HG03039 (cell line): Measurements from ENCODE around the gene TMEM81.

ENCODE experiments used
- ATAC-seq: cut with Tn5 transposase; IDR thresholded peaks from one replicate; pipeline ENCODE4 v1.9.1; 2021; ENCODE audit warnings: mild to moderate bottlenecking, moderate library complexity; ENCODE audit not compliant: unreplicated experiment

Gene TMEM81, protein sequence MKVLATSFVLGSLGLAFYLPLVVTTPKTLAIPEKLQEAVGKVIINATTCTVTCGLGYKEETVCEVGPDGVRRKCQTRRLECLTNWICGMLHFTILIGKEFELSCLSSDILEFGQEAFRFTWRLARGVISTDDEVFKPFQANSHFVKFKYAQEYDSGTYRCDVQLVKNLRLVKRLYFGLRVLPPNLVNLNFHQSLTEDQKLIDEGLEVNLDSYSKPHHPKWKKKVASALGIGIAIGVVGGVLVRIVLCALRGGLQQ

DNA sequence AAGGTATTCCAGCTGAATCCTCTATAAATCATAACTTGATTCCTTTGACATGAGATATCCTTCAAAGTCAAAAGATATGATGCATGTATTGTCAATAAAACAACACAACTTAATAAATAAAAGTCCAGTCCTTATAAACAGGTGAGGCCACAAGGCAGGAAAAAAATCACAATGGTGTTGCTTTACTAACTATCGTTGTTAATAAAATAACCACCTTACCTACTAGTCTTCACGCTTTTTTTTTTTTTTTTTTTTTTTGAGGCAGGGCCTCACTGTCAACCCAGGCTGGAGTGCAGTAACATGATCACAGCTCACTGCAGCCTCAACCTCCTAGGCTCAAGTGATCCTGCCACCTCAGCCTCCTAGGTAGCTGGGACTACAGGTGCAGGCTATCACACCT lies at the start of gene TMEM81:
Gene TMEM81 (minus strand): TSS at position 101 of the 400 bp plus-strand sequence. CDS start 140 bp downstream, outside the sequence.
- no peak for ATAC-seq

DNA sequence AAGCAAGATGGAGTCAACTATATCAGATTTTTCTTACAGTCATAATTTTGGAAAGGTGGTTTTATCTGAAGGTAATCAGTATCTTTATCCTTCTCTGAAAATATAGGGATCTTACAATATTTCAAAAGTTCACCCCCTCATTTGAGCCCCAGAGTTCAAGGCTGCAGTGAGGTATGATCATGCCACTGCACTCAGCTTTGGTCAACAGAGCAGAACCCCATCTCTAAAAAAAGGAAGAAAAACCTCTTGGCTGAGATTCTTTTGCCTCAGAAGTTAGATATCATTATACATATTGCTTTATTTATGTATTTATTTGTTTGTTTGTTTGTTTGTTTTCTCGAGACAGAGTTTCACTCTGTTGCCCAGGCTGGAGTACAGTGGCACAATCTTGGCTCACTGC lies 49.0 kb upstream of the TMEM81 start:
- ATAC-seq, result no peak

DNA sequence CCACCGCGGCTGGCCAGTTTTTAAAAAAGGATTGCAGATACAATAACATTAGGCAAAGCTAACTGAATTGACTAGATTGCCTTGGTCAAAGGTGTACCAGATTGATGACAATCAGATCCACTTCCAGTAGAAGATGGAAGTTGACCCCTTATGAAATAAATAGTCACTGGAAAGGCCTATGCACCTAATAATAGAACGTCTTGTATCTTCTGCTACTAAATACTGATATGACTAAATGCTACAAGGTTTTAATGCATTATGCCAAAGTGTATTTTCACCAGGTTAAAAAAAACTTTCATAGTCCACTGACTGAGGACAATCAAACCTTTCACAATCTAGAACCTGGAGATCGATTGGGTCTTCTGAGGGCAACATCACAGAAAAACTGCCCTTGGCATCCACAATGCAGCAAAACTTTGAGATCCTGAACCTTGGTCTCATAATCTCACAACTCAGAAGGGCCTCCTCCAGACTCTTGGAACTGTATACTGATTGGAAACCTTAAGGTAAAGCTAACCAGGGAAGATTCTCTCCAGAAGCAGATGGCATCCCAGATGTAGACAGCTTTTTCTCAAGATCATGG lies 45.3 kb upstream of the TMEM81 start:
- ATAC-seq, result no peak

DNA sequence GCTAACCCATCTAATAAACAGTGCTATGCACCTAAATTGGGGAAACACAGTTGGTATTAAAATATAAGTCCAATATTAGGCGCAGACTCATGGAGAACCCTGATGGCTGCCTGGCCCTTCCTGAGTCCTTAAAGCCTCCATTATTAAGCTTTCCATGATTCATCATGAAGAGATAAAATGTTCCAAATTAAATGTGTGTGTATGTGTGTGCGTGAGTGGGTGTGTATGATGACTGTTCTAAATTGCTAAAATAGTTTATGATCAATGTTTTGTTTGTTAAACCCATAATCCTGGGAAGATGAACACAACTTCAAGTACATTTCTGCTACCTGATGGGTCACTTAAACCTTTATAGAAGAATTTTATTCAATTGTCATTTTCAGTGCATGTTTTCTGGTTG lies 43.8 kb upstream of the TMEM81 start:
- no peak for ATAC-seq

DNA sequence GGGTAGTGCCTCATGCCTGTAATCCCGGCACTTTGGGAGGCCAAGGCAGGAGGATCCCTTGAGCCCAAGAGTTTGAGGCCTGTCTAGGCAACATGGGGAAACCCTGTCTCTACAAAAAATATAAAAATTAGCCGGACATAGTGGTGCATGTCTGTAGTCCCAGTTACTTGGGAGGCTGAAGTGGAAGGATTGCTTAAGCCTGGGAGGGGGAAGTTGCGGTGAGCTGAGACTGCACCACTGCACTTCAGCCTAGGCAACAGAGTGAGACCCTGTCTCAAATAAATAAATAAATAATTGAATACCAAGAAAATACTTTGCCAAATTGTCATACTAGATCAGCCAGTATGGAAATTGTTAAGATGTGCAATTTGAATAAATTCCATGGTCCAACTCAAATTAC lies 43.4 kb upstream of the TMEM81 start:
- no peak for ATAC-seq

DNA sequence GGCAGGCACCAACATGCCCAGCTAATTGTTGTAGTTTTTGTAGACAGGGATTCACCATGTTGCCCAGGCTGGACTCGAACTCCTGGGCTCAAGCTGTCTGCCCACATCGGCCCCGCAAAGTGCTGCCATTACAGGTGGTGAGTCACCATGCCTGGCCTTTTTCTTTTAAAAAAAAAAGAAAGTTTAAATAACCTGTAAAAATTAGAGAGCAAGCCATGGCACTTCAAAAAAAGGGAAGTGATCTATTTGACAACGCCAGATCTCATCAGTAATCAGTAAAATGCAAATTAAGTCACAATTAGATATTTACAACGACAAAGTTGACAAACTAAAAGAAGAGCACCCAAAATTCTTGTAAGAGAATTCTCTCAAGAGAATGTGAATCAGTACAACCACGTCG lies 40.5 kb upstream of the TMEM81 start:
- no peak for ATAC-seq

DNA sequence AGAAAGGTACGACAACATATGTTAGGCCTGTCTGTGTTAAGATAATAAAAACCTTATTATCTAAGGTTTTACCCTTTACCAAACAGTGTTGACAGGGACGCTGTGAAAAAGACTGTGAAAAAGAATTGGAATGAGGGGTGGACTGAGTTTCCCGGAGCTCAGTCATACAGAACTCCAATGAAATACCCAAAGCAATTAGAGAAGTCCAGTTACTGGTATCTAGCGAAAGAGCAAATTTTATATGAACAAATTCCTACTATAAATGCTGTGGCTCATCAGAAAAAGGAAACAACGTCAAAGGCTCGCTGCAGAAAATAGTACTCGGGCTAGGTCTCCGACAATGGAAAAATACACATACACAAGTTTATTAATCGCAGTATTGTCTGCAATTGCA lies 38.2 kb upstream of the TMEM81 start:
- peak; percentile 7 for ATAC-seq

DNA sequence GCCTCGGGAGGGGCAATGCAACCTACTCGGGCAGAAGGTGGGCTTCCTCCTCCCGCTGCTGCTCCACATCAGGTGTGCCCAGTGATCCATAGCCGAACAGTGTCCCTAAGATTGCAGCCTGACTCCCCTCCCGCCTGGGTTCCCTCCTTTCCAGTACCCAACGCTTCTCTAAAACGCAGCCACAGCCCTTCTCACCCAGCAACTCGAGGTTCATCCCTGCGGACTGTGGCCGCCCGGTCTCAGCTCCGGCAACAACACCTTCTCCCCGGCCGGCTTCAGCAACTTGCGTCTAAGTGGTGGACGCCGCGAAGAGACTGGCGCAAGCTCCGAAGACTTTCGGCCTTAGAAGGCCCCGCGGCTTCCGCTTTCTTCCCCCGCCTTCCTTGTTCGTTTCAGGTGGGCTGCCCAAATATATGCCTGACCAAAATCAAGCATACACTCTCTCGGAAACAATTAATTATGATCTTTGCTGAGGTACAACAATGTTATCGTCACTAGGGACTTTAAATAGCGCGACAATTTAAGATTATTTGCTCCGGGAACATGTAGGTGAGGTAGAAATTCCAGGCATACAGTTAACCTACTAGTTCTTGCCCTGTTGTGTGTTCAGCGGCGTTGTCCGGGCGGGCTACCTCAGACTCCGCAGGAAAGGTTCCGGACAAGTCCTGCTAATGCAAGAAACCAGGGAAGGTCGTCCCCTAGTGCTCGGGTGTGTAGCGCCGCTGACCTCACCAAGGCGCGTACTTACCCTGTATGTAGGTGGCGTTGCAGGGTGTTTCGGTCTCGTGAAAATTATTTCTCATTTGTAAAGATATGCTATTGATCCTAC lies 37.6 kb upstream of the TMEM81 start, which contains the start of gene RBBP5:
Gene RBBP5 (minus strand): TSS at position 319 of the 829 bp plus-strand sequence. CDS start 105 bp downstream, at position 214.
- ATAC-seq, result peak; percentile 90

DNA sequence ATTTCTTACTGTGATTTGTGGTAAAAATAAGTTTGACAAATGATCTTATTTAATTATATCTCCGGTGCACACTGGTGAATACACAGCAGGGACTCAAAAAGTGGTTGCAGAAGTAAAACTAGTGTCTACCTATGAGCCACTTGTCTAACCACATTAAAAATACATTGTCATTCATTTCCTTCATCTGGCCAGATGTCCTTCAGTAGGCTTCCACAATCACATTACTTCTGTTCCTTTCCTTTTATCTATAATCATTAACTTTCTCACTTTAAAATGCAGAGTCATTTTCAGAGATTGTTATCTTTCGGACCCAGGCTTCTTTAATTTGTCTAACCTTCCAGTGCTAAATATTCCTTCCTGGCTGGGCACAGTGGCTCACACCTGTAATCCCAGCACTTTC lies 34.5 kb upstream of the TMEM81 start:
- no peak for ATAC-seq

DNA sequence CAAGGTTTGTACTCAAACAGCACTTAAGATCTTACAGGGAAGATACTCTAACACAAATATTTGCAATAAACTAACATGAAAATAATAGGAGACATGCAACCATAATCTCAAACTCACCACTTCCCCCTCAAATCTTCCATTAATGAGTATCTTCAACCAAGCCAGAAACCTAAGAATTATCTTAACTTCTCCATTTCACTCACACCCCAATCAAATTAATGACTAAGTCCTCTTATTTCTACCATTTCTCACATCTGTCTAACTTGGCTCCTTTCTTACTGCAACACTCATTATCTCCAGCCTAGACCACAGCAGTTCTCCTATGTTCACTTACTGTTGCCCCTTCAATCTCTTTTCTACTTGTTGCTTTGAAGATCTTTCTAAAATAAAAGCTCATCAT lies 27.1 kb upstream of the TMEM81 start:
- no peak for ATAC-seq

DNA sequence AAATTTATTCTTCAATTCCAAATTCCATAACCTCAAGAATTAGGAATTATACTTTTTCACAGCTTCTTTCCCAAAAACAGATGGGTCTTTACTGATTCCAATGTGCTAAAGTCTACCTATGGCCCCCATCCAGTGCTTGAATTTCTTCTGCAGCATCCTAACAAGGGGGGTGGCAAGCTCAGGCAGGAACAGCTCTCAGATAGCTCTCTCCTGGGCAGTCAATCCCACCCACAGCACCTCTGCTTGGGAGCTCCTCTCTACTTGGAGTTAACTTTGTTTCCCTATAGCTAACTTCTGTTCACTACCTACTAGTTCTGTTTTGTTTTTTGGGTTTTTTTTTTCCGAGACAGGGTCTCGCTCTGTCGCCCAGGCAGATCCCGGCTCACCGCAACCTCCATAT lies 25.5 kb upstream of the TMEM81 start:
- ATAC-seq, result no peak

DNA sequence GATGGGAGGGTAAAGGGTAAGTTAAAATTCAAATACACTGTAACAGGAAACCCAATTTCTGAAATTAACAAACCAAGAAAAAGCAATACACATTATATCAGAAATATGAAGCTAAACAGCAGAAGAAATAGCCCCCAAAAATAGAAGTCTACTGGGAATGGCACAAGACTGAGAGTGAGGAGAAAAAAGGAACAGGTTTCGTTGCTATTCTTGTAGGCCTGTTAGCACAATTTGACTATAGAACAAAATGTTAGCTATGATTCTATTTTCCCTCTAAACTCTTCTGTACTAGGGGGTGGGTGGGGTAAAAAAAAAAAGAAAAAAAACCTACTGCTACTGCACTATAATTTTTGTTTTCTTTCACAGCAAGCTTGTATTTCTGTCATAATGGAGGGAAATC lies 25.0 kb upstream of the TMEM81 start:
- ATAC-seq, result no peak

DNA sequence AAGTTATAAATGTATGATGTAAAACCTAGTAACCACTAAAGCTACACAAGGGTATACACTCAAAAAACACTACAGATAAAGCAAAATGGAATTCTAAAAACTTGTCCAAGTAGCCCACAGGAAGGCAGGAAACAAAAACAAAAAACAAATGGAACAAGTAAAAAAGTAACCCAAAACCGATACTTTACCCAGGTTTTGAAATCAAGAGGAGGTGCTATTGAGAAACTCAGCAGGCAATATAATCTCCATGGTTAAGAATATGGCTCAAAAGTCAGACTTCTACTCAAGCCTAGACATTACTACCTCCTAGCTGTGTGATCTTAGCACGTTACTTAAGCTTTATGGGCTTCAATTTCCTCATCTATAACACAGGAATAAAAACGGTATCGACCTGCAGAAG lies 24.2 kb upstream of the TMEM81 start:
- ATAC-seq, result no peak

DNA sequence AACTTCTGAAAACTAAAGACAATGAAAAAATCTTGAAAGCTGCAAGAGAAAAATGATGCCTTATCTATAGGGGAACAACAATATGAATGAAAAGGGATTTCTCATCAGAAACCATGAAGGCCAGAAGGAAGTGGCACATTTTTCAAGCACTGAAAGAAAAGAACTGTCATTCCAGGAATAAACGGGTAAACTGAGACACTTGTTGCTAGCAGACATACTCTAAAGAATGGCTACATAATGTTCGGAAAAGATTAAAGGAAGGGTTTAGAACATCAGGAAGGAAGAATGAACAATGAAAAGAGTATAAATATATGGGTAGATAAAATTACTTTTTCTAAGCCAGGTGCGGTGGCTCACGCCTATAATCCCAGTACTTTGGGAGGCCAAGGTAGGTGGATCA lies 23.1 kb upstream of the TMEM81 start:
- ATAC-seq, result no peak

DNA sequence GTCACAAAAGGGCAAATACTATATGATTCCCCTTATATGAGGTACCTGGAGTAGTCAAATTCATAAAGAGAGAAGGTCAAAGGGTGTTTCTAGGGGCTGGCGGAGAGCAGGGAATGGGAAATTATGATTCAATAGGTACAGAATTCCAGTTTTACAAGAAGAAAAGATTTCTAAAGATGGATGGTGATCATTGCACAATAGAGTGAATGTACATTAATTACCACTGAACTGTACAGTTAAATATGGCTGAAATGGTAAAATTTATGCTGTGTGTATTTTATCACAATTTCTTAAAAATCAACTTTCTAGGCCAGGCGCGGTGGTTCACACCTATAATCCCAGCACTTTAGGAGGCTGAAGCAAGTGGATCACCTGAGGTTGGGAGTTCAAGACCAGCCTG lies 18.1 kb upstream of the TMEM81 start:
- no peak for ATAC-seq

DNA sequence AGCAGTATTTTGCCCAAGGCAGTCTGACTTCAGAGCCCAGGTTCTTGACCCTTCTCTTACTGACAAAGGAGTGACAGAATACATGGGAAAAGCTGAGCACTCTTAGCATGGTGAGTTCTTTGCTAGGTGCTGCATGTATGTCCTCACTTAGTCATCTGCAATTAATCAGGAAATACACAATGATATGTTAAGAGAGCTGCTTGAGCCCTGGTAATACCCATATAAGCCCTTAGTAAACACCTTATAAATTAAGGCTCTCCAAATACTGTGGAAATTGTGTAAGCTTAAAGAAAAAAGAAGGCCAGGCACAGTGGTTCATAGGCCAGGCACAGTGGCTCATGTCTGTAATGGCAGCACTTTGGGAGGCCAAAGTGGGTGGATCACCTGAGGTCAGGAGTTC lies 14.0 kb upstream of the TMEM81 start:
- no peak for ATAC-seq

DNA sequence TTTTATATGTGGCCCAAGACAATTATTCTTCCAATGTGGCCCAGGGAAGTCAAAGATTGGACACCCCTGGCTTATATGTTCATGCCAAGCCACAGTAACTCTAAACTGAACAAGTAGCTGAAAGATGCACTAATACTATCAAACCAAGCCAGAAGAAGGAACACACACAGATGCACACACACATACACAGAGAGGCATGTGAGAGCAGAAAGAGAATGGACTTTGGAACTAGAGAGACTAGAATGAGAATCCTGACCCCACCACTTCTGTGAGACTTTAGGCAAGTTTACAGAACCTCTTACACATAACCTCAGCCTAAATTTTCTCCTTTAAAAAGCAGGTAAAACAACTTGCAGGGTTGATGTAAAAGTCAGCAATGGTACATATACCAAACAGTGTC lies 11.2 kb upstream of the TMEM81 start:
- no peak for ATAC-seq

DNA sequence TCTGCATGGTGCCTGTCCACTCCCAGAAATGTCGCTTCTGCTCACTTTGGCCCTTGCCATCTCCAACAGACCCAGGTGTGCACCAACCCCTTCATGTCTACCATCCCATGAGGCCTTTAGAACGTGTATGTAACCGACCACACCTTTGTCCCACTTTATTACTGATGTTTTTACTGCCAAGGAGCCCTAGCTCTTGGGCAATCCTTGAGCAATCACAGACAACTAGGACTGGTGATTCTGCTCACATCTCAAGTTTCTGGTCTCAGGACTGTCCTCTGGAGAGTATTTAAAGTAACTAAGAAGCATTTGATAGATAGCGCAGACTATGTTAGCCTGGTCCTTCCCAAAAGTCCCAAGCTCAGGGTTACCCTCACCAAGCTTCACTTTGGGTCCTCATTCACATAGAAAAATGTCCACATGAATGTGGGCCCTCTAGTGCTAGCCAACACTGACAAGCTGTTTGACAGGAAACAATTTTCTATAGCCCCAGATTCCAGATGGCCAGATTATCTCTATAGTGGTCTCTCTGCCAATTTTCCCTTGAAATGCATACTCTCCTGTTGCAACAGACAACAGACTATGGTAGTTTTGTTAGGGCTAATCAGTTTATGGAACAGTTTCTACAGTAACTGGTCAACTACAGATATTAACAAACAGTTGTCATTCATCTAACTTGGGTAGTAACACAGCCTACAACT lies 6.9 kb upstream of the TMEM81 start:
- no peak for ATAC-seq

DNA sequence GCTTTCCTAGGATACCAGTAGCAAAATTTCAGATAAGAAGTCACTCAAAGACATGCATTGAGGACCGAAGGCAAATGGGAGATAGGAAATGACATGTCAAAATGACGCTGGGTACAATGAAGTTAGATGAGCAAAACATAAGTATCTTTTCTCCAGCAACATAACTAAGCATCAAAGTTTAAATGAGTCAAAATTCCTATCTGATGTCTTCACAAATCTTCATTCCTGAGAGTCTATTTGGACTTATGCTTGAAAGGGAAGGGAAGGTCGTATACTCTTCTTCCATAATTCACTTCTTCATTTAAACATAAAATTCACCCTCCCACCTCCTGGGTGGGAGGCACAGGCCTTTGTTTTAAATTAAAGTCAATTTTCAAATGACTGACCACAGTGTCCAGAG lies 4.1 kb upstream of the TMEM81 start:
- no peak for ATAC-seq

DNA sequence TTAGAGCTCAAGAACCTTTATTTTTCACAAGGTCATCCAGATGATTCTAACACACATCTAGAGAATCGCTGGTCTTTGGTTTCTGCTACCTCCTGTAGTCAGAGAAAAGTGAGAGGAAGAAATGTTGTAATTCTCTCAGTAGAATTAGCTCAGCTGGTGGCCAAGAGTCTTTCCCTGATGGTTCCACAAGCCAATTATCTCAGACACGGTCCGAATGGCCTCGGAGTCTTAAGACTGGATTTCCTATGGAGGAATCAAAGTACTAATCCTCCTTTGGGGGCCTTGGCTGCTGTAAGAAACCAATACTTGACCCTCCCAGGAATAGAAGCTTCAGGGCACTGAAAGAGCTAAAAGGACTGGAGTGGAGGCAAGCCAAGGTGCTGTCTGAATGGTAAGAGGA lies 1.8 kb downstream of the TMEM81 start:
- ATAC-seq, result no peak

DNA sequence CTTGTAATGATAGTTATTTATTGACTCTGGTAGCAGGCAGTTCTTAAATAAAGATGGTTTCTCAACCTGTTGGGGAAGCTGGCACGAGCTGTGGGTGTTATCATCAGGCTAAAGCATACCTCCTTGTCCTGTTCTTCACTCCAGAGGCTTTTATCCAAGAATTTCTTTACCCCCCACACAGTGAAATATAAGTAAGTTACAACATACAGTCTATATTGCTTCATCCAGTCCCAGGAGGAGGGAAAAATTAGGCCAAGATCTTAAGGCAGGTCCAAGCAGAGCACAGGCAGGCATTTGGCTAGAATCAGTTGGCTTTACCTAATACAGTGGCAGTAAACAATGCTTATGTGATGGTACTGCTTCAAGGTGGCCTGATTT lies 6.3 kb downstream of the TMEM81 start:
- ATAC-seq, result no peak
